BE2C (cell line): ENCODE measurements around the gene ARL2BP.

Experiments
- DNase-seq: peaks from one replicate; pipeline ENCODE4 v3.0.0-alpha.2; 2020
- H3K27me3 ChIP-seq: fragments of 250-450 bp; sonication (Bioruptor Pico); 2 replicates; pipeline ENCODE4 v1.5.1; 2020; ENCODE audit warnings: mild to moderate bottlenecking
- H3K36me3 ChIP-seq: fragments of 250-450 bp; sonication (Bioruptor Pico); 2 replicates; pipeline ENCODE4 v1.5.1; 2020; ENCODE audit warnings: mild to moderate bottlenecking
- H3K4me1 ChIP-seq: fragments of 250-450 bp; sonication (Bioruptor Pico); 2 replicates; pipeline ENCODE4 v1.5.1; 2020
- H3K4me3 ChIP-seq: 2 replicates; pipeline ENCODE4 v1.5.1; 2011; ENCODE audit warnings: low read depth, low read length
- H3K9me3 ChIP-seq: fragments of 250-450 bp; sonication (Bioruptor Pico); 2 replicates; pipeline ENCODE4 v1.5.1; 2020
- TF ChIP-seq, protein P1 (sequence below): IDR thresholded peaks from 2 replicates; pipeline ENCODE4 v1.5.1; 2012; ENCODE audit warnings: mild to moderate bottlenecking, low read depth, low read length

Gene ARL2BP

GRCh38 chr16:57301126-57301817 lies 56.2 kb downstream of the ARL2BP start:
- no peaks in the 10 kb centered on the region for H3K27me3 ChIP-seq
- TF ChIP-seq, protein P1, sequence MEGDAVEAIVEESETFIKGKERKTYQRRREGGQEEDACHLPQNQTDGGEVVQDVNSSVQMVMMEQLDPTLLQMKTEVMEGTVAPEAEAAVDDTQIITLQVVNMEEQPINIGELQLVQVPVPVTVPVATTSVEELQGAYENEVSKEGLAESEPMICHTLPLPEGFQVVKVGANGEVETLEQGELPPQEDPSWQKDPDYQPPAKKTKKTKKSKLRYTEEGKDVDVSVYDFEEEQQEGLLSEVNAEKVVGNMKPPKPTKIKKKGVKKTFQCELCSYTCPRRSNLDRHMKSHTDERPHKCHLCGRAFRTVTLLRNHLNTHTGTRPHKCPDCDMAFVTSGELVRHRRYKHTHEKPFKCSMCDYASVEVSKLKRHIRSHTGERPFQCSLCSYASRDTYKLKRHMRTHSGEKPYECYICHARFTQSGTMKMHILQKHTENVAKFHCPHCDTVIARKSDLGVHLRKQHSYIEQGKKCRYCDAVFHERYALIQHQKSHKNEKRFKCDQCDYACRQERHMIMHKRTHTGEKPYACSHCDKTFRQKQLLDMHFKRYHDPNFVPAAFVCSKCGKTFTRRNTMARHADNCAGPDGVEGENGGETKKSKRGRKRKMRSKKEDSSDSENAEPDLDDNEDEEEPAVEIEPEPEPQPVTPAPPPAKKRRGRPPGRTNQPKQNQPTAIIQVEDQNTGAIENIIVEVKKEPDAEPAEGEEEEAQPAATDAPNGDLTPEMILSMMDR: no peak
- H3K36me3 ChIP-seq: no peaks in the 10 kb centered on the region
- DNase-seq: no peak
- no peaks in the 10 kb centered on the region for H3K9me3 ChIP-seq
- H3K4me1 ChIP-seq: no peaks in the 10 kb centered on the region
- H3K4me3 ChIP-seq: no peak overlapping the region
